GM21717 (cell line): Measurements from ENCODE around the gene MAPK4.

ENCODE experiments used
- ATAC-seq: cut with Tn5 transposase; IDR thresholded peaks from one replicate; pipeline ENCODE4 v1.9.1; 2021; ENCODE audit warnings: mild to moderate bottlenecking, moderate library complexity; ENCODE audit not compliant: unreplicated experiment

MAPK4 gene

GRCh38 chr18:50622320-50622719 lies 62.4 kb downstream of the MAPK4 start:
- no peak for ATAC-seq

GRCh38 chr18:50622865-50623393 lies 63.0 kb downstream of the MAPK4 start:
- ATAC-seq: no peak

GRCh38 chr18:50623694-50624352 lies 63.9 kb downstream of the MAPK4 start:
- no peak for ATAC-seq

- ATAC-seq: no peak
Measured at GRCh38 chr18:50624981-50625380, 65.1 kb downstream of the MAPK4 start.

GRCh38 chr18:50626317-50626716 lies 66.4 kb downstream of the MAPK4 start:
- no peak for ATAC-seq

- ATAC-seq: no peak
Measured at GRCh38 chr18:50627594-50628532, 68.0 kb downstream of the MAPK4 start.

GRCh38 chr18:50628533-50628905 lies 68.6 kb downstream of the MAPK4 start:
- ATAC-seq: no peak

GRCh38 chr18:50629148-50629631 lies 69.3 kb downstream of the MAPK4 start:
- no peak for ATAC-seq

GRCh38 chr18:50630895-50631294 lies 71.0 kb downstream of the MAPK4 start:
- no peak for ATAC-seq

GRCh38 chr18:50632895-50633515 lies 73.1 kb downstream of the MAPK4 start:
- no peak for ATAC-seq

GRCh38 chr18:50633992-50634391 lies 74.1 kb downstream of the MAPK4 start:
- no peak for ATAC-seq

GRCh38 chr18:50636366-50637057 lies 76.6 kb downstream of the MAPK4 start:
- ATAC-seq: no peak

GRCh38 chr18:50638016-50638883 lies 78.4 kb downstream of the MAPK4 start:
- ATAC-seq: no peak

- ATAC-seq: no peak
Measured at GRCh38 chr18:50638884-50639420, 79.1 kb downstream of the MAPK4 start.

- ATAC-seq: no peak
Measured at GRCh38 chr18:50639711-50640110, 79.8 kb downstream of the MAPK4 start.

GRCh38 chr18:50642439-50642838 lies 82.6 kb downstream of the MAPK4 start:
- ATAC-seq: no peak

GRCh38 chr18:50644146-50644545 lies 84.3 kb downstream of the MAPK4 start:
- ATAC-seq: no peak

- no peak for ATAC-seq
Measured at GRCh38 chr18:50644807-50645206, 84.9 kb downstream of the MAPK4 start.

GRCh38 chr18:50647237-50647636 lies 87.3 kb downstream of the MAPK4 start:
- ATAC-seq: no peak

GRCh38 chr18:50647792-50648191 lies 87.9 kb downstream of the MAPK4 start:
- ATAC-seq: no peak
